ENCODE measurements around the gene NDUFA7.
"Not testable (repeated sequence)": the region's sequence is repeated elsewhere in the genome, so short reads cannot be mapped to it uniquely, and the experiment has no call there.

The NDUFA7 gene

DNA sequence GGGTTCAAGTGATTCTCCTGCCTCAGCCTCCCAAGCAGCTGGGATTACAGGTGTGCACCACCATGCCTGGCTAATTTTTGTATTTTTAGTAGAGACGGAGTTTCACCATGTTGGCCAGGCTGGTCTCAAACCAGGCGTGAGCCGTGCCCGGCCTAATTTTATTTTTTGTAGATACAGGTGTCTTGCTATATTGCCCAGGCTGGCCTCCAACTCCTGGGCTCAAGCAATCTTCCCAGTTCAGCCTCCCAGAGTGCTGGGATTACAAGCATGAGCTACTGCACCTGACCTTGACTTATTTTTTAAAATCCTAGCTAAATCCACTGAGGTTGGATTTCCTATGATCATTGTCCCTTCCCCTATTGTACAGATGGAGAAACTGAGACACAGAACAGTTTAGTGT, 20.3 kb upstream of the NDUFA7 start:
- not testable (repeated sequence) for DNase-seq

DNA sequence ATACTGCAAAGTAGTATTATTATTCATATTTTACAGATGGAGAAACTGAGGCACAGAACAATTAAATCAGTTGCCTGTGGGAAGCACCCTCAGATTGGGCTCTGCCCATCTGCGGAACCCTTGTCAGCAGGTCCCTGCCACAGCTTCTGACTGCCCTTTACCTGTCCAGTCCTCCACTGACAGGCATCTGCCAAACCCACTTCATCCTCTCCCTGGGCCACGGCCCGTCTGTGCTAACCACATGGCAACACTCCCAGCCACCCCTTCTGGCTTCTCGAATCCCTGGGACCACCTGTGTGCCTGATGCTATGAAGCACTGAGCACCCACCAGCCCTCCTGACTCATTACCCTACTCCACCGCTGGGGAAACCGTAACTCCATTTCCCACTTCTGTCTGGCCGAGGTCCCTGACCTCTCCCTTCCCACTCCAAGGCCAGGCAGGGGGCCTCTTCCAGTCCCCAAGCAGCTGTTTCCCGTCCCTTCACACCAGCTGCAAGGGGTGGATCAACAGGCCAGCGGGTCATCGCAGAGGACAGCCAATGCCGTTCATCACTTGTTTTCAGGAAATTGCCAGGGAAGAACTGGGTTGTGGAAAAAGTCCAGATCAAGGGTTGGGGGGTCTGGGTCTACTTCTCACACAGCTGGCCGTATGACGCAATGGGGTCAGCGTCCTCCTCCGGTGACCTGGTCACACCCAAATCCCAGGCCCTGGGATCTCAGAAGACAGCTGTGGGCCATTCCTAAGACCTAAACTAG, 19.3 kb upstream of the NDUFA7 start:
- no peak for DNase-seq

DNA sequence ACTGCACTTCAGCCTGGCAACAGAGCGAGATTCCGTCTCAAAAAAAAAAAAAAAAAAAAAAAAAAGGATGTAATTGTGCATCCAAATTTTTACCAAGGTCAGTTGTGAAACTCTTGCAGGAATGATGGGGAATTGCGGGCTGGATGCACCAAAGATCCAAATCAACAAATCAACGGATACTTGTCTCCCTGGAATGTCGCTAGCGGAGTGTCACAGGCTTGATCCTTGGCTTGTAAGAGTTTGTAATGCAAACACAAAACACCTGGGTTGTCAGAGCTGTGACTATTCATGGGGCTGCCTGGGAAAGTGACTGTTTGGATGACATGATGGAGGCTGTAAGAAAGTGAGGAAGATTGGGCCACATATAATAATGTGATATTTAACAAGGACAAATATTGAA, 17.7 kb upstream of the NDUFA7 start:
- DNase-seq: no peak

DNA sequence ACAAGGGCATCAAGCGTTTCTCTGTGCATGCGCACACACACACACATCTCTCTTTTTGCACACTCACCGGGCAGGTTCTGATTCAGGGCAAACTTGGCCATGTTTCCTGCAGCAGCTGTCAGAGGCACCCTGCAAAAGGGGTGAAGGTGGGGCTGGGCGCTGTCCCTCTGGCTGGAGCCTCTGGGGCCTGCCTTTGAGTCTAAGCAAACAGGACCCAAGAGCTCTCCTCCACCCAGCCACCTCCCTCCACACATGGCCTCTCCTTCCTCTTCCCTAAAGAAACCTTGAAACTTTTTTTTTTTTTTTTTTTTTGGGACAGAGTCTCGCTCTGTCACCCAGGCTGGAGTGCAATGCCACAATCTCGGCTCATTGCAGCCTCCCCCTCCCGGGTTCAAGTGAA, 16.6 kb upstream of the NDUFA7 start:
- no peak for DNase-seq

DNA sequence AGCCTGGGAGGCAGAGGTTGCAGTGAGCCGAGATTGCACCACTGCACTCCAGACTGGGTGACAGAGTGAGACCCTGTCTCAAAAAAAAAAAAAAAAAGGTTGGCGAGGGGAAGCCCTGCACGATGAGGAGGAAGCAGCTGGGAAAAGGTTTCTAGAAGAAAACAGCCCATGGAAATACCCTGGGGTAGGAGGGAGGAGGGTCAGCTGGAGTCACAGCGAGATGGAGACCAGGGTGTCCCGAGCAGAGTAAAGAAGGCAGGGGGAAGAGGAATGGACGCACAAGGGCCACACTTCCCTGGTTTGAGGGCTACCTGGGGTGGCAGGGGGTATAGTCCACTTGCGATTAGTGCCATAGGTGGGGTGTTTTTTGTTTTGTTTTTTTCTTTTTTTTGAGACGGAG, 15.5 kb upstream of the NDUFA7 start:
- no peak for DNase-seq

DNA sequence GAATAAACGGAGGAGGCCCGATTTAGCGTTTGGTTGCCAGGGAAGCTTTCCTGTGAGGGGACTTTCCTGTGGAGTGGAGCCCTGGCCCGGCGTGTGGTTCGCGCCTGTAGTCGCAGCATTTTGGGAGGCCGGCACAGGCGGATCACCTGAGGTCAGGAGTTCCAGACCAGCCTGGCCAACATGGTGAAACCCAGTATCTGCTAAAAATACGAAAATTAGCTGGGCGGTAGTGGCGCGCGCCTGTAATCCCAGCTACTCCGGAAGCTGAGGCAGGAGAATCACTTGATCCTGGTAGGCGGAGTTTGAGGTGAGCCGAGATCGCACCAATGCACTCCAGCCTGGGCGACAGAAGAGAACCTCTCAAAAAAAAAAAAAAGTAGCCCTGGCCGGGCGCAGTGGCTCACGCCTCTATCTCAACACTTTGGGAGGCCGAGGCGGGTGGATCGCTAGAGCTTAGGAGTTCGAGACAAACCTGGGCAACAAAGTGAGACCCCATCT, 14.9 kb upstream of the NDUFA7 start:
- DNase-seq: no peak

DNA sequence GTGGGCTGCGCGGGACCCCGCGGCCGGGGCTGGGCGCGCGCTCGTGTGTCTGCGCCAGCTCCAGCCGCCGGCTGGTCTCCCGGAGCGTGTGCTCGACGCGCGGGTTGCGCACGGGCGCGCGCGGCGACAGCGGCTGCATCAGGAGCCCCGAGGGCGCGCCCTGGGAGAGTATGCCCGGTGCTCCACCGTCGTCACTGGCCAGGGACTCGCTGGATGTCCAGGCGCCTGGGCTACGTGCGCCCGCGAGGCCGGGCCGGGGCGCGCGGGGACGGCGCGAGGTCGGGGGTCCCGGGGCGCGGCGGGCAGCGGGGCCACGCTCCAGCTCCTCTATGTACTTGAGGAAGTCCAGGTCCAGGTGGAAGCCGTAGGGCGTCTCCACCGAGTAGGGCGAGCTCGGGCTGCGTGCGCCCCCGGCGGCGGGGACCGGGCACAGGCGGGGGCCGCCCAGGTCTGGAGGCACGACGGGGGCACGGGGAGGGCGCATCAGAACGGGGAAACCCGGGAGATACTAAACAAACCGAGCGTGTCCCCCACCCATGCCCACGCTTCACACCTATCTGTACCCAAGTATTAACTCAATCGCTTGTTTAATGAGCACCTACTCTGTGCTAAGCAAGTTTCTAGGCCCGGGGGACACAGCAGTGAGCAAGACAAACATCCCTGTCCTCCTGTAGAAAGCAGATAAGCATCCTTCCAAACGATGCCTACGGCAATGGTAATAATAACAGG, 14.3 kb upstream of the NDUFA7 start:
- DNase-seq: peak; percentile 48

DNA sequence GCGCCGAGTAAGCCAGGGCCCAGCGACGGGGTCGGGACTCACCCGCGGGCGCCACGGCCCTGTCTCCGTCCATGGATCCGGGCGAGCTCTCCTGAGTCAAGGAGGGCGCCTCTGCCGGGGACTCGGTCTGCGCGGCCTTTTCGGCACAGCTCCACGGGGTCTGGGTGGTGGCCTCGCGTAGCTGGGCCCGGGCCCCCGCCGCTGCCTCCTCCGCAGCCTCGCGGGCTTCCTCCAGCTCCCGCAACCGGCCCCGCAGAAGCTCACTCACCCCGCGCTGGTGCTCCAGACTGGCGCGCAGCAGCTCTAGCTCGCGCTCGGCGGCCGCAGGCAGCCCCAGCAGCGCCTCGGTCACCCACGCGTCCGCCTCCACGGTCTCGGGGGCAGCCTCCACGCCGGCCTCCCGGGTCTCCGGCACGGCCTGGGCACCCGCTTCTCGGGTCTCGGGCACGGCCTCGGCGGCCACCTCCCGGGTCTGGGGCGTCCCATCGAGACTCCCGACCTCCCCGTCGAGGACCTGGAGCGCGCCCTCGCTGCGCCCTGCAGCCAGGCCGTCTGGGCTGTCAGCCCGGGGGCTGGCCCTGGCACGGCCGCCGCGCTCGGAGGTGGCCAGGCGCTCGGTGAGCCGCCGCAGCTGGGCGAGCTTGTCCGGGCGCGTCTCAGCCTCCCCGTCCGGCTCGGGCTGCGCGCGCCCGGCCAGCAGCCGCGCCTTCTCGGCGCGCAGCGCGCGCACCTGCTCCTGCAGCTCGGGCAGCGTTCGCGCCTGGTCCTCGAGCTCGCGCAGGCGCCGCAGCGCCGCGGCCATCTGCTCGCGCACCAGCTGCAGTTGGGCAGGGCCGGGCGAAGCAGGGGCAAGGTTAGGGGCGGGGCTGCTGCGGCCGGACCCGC, 13.5 kb upstream of the NDUFA7 start:
- DNase-seq: no peak

DNA sequence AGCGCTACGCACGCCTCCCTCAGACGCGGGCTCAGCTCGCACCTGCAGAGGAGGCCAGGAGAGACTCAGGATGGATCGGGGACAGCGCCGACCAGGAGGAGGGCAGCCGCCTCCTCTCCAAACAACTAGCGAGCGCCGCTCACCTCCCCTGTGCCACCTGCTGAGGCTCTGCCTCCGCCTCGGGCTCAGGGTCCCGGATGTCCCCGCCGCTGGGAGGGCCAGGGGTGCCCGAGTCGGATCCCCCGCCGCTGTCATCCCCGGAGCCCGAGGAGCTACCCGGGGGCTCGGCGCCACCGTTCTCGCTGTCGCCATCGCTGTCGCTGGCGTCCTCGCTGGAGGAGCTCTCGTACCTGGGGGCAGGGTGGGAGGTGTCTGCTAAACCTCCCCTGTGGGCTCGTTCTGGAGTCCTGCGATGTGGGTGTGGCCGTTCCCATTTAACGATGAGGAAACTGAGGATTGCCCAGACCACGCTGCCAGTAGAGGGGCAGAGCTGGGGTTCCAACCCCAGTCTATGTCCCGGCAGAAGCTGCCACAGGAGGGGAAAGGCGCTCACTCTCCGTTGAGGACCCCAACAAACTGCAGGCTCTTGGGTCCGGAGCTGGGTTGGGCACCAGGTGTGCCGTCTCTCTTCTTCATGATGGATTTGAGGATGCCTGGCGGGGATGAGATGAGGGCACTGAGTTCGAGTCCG, 12.7 kb upstream of the NDUFA7 start:
- DNase-seq: no peak

DNA sequence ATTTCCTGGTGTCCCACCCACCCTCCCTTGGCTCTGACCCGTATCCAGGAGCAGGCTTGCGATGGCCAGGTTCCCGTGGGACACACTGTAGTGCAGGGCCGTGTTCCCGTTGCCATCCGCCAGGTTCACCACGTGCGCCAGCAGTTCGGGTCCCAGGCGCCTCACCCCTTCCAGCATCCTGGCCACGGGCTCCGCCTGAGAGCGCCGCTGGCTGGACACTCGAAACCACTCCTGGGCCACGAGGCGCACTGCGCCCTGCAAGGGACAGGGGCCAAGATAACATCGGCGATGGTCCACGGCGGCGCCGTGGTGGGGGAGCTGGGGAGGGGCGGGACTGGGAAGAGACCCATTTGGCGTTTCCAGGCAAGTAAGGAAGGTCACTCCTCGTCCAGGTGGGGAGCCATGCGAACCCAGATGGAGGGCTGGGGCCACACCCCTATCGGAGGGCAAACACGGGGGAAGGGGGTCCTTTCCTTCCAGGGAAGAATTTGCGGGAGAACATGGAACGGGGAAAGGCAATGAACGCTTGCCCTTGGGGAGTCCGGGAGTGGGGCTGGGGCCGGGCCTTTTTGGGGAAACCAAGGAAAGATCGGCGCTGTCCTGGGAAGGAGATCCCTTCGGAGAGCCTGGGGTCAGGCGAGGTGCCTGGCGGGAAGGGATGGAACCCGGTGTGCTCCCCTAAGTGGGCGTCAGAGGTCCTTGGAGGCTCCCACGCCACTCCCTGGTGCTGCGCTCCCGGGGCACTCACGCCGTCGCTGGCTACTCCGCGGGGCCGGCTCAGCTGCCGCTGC, 12.0 kb upstream of the NDUFA7 start:
- no peak for DNase-seq

DNA sequence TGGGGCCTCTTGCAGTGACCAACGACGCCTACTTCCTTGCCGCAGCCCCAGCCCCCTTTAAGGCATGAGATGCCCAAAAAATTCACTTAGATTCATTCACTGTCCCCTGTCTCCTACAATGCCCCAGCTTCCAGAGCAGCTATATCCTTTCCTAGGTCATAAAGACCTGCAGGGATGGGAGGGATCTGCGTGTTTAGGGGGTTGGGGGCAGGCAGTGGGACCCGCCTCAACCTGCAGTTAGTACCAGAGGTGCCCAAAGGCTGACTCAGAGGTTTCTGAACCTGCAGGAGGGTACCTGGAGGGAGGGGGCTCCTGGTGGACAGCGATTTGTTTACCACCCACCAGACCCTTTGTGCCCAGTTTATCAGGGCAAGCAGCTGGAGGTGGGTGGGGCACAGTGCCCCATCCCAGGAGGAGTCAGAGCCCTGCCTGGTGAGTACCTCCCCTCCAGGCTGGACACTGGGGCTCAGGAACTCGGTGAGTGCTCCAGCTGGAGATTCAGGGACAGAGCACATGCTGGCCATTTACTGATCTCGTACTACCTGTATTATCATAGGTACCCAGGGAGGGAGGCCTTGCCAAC, 10.2 kb upstream of the NDUFA7 start:
- no peak for DNase-seq

DNA sequence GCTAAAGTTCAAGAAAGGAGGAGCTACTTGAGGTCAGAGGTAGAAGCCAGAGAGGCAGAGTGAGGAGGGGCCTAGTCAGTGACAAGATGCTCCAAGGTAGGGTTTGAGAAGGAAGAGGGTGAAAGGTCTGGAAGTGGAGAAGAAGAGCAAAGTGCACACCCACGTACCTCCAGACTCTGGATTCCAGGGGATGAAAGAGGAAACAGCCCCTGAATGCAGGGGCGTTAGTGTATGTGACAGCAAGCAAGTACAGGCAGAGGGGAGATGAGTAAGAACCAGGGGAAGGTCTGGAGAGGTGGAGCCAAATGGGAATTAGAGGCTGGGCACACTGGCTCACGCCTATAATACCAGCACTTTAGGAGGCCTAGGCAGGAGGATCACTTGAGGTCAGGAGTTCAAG, 8.8 kb upstream of the NDUFA7 start:
- DNase-seq: no peak

DNA sequence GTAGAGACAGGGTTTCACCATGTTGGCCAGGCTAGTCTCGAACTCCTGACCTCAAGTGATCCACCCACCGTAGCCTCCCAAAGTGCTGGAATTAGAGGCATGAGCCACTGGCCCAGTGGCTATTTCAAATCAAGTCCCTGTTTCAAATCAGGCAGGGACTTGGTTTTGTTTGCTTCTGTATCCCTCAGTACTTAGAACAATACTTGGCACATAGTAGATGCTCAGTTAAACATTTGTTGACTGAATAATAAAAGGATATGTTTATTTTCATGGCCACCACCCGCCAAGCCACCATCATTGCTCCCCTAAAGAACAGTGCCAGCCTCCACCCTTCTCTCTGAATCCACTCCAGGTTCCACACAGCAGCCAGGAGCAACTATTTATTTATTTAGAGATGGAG, 4.3 kb upstream of the NDUFA7 start:
- no peak for DNase-seq

DNA sequence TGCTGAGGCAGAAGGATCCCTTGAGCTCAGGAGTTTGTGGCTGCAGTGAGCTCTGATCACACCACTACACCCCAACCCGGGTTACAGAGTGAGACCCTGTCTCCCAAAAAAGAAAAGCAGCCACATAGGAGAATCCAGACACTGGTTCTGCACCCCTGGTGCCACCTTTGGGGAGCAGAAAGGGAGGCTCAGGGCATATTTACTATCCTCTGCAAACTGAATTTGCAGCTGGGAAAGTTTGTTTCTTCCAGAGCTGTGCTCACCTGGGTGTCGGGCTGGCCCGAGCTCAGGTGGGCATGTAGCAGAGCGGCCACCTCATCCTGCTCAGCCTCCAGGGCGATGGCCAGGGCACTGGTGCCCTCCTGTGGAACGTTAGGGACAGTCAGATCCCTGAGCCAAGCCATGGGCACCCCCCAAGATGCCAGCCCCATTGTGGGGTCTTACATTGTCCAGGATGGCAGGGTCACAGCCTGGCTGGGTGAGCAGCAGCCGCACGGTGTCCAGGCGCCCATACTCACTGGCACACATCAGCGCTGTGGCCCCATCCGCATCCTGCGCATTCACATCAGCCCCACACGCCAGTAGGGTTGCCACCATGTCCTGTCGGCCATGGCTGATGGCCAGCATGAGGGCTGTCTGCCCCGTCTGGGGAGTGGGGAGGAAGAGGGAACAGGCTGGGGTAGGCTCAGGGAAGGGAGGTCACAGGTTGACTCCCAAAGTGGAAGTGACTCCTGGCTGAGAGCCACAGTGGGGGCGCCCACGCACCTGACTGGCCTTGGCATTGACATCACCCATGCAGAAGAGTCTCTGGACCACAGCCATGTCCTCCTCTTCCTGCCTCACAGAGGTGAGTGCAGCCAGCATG, 3.2 kb upstream of the NDUFA7 start:
- DNase-seq: no peak

DNA sequence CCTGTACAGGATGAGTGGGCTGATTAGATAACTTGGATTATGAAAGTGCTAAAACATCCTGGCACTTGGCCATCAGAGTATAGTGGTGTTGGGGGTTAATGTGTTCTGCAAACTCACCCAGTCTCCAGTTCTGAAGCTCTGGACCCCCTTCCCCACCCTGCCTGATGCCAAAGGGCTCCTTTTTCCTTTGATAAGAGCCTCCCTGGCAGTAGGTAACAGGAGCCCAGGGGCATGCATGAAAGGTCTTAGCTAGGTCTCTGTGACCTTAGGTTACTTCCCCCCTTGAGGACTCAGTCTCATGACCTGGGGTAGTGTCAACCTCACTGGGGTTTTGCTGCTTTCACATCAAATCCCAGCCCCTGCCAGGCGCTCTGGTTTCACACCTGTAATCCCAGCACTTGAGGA, 2.6 kb upstream of the NDUFA7 start:
- no peak for DNase-seq

DNA sequence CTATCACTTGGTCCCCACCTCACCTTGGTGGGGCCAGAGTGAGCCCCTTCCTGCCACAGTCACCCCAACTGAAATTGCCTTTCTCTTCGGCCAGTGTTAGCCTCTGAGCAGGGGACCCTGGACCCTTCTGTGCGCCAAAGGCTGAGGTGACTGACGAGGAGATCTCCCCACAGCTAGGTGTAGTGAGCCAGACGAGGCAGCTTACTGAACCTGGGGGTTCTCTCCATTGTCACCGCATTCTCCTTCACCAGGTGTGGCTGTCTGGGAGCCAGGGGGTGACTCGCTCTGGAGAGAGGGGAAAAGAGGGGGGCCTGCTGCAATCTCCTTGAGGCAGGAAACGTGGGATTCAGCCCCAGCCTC, 1.4 kb upstream of the NDUFA7 start:
- no peak for DNase-seq

DNA sequence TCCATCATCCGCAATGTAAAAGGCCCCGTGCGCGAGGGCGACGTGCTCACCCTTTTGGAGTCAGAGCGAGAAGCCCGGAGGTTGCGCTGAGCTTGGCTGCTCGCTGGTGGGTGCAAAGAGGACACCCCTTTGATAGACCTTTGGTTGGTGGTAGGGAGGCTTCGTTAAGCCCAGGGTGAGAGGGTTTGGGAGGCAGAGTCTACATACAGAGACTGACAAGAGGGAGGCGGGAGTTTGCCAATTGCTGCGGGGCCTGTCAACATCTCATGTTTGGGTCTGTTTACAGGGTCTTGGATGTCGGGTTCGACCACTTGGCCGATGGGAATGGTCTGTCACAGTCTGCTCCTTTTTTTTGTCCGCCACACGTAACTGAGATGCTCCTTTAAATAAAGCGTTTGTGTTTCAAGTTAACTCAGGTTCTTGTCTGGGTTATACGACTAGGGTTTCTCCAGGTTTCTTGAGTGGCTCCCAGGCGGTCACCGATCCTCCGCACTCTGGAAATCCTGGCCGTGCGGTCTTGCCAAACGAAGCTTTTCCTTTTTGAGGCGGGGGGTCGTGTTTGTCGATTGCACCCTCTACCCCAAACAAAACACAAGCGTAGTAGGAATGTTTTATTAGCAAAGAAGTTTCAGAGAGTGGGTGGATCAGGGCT, 937 bp upstream of the NDUFA7 start:
- no peak for DNase-seq

DNA sequence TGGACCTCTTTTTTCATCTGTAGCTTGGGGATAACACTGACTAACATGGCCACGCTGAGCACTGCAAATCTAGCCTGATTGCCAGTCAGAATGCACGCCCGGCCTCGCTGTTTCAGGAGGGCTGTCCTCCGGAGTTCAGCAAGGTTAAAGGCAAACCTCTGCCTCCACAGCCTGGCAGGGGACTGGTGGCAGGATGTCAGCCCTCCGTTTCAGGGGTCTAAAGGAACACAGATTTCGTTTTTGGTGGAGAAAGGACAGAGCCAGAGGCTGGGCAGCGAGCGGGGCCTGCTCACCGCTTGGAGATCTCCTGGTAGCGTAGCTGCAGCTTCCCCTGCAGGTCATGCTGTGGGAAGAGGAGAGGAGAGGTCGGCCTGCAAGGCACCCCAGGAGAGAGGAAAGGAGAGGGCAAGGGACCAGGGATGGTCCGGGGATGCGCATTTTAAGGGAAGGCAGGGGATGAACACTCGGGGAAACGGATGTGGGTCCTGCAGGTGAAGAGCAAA, 560 bp downstream of the NDUFA7 start:
- peak; percentile 36 for DNase-seq

DNA sequence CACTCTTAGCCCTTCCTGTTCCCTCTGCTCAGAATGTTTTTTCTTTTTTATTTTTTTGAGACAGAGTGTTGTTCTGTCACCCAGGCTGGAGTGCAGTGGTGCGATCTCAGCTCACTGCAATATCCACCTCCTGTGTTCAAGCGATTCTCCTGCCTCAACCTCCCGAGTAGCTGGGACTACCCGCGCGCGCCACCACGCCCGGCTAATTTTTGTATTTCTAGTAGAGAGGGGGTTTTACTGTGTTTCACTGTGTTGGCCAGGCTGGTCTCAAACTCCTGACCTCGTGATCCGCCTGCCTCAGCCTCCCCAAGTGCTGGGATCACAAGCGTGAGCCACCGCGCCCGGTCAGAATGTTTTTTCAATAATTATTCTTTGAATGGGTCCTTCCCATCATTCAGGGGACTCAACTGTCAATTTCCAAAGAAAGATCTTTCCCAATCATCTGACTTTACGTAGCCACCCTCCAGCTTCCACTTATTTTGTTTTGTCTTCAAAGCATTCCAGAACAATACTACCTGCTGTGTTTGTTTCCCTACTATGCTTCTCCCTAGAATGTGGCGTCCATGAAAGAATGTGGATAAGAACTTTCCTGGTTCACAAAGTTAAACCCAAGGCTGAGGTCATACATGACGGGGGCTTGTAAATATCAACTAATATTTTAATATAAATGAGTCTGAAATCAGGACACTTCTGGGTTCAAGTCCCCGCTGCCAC, 1.2 kb downstream of the NDUFA7 start:
- no peak for DNase-seq
